IgD-negative memory B cell (primary cell): Measurements from ENCODE around the gene OTOP2. TPM values are rescaled to one million over a fixed set of nuclear protein-coding genes. Genes with fewer than 3 reads are reported as not detected.
"Not testable (repeated sequence)": the region's sequence is repeated elsewhere in the genome, so short reads cannot be mapped to it uniquely, and the experiment has no call there.

ENCODE experiments used
- H3K27ac Mint-ChIP-seq, 3 donors: one replicate each; pipeline ENCODE4 v1.8.0; 2020 to 2022; ENCODE audit warnings: mild to moderate bottlenecking in 3 of 3, mixed read lengths in 3 of 3, moderate library complexity in 1 of 3
- H3K27me3 Mint-ChIP-seq: one replicate; pipeline ENCODE4 v1.8.0; 2021; ENCODE audit warnings: mixed read lengths
- H3K36me3 Mint-ChIP-seq: one replicate; pipeline ENCODE4 v1.8.0; 2020; ENCODE audit warnings: mild to moderate bottlenecking, mixed read lengths
- H3K4me1 Mint-ChIP-seq, 3 donors: one replicate each; pipeline ENCODE4 v1.8.0; 2020 to 2022; ENCODE audit warnings: mixed read lengths in 3 of 3, mild to moderate bottlenecking in 1 of 3
- H3K4me3 Mint-ChIP-seq, 4 donors: one replicate each; pipeline ENCODE4 v1.8.0; 2020 to 2022; ENCODE audit warnings: mild to moderate bottlenecking in 4 of 4, mixed read lengths in 4 of 4, moderate library complexity in 3 of 4
- H3K9me3 Mint-ChIP-seq, 3 donors: one replicate each; pipeline ENCODE4 v1.8.0; 2020 to 2021; ENCODE audit warnings: mixed read lengths in 3 of 3, mild to moderate bottlenecking in 1 of 3
- polyA plus RNA-seq: library from polyadenylated mRNA; unstranded; fragments of 300-500 nt; fragmentation: Illumina TruSeq; gene quantifications from one replicate; pipeline ENCODE4 v1.2.3, GENCODE V29; 2021

The OTOP2 gene
- polyA plus RNA-seq, 1 donor from 2014 or later: not detected

DNA sequence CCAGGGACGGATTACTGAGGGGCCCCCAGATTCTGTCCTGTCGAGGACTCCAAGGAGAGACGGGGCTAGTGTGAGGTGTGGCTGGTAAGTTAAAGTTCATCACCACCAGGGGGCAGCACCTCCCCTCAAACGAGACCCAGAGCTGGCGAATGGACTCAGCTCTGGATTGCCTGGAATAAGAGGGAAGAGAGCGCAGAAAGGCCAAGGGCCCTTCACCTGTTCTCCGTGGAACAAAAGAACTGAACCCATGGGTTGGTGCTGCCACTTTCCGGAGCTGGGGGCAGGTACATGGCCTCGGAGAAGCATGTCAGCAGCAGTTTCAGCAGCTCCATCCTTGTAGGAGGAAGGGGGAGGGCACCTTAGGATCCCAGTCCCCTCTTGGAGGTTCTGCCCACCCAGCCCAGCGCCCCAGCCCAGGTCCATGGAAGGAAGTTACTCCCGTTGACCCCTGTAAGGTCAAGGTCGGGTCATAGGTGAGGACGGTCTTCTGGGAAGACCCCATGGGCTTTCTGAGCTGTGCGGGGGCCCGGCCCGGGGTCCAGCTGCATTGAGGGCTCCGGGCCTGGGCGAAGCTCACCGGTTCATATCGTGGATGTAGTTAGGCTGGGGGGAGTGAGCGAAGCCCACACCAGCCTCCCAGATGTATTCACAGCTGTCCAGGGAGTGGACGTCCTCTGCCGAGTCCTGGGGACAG, 37.7 kb downstream of the OTOP2 start:
- Mint-ChIP-seq H3K27ac (peak overlapping the region in 1 of 3 donors; percentile 63), H3K27me3 (peaks cover 6% of the 10 kb centered on the region), H3K36me3 (no peaks in the 10 kb centered on the region), H3K9me3 (no peaks in the 10 kb centered on the region), H3K4me3 (no peak overlapping the region), H3K4me1 (peaks cover 3 to 9% (median 3%) of the 10 kb centered on the region in 3 donors)

DNA sequence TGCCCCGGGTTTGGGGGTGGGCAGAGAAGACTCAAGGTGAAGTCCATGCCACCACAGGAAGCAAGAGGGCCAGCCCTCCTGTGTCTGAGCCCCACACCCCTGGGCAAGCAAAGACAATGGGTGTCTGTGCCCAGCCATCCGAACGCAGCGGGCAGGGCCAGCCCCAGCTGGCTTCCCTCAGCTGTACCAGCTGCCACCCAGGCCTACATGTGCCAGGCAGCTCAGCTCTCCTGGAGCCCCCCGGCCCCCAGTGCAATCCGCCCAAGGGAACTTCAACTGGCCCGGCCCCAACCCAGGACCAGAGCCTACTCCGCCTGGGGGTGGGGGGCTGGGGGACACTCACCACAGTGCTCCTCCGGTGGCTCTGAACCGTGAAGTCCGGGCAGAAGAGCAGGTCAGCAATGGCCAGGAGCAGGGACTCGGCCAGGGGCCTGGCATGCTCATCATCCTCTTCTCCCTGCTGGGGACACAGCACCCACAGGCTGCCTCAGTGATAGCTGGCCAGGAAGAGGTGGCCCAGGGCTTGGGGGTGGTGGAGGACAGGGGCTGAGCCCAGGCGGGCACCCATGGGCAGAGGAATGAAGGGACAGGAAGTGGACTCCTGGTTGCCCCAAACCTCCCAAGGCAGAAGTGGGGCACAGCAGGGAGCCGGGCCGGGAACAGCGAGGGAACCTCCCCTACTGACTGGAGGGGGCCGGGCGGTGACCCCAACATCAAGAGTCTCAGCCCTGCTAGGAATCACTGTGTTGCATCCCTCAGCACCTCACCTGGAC, 38.7 kb downstream of the OTOP2 start:
- peaks cover 3 to 9% (median 3%) of the 10 kb centered on the region in 3 donors for H3K4me1 Mint-ChIP-seq
- no peak overlapping the region for H3K4me3 Mint-ChIP-seq
- H3K27ac Mint-ChIP-seq: no peak overlapping the region
- no peaks in the 10 kb centered on the region for H3K9me3 Mint-ChIP-seq
- H3K36me3 Mint-ChIP-seq: no peaks in the 10 kb centered on the region
- peaks cover 6% of the 10 kb centered on the region for H3K27me3 Mint-ChIP-seq

DNA sequence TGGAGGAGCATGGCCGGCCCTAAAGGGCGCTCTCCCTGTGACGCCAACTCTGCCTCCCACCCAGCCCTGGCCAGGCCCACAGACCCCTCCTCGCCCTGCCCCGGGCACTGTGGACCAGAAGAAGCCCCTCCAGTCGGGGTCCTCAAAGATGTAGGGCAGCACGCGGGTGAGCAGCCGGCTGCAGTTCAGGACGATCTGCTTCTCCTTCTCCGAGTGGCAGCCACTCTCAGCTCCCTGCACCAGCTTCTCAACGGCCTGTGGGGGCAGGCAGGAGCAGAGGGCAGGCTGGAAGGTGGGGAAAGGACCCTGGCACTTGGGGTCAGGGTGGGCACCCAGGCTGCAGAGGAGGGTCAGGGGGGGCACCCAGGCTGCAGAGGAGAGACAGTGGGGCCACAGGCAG, 39.6 kb downstream of the OTOP2 start:
- Mint-ChIP-seq H3K4me1 (peaks cover 3 to 6% (median 3%) of the 10 kb centered on the region in 3 donors), H3K27me3 (peaks cover 5% of the 10 kb centered on the region), H3K36me3 (no peaks in the 10 kb centered on the region), H3K4me3 (no peak overlapping the region), H3K9me3 (no peaks in the 10 kb centered on the region), H3K27ac (no peak overlapping the region)

DNA sequence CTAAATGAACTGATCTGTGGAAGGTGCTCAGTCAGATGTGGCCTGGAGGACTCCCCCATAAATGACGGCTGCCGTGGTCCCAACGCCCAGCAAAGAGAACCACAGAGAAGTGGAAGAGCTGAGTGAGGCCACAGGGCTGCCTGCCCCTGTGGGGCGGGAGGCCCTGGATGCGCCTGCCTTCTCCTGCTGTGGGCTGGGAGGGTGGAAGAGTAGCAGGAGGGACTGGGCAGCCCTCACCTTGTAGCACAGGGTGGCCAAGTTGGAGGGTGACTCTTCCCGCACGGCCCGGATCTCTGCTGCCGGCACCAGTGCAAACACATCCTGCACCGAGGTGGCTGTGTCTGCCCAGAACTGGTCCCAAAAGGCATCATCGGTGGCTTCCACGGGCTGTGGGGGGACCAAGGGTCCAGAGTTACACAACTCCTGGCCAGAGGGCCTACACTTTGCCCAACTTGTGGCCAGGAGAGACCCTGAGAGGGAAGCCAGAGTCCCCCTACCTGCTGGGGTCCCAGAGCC, 40.2 kb downstream of the OTOP2 start:
- Mint-ChIP-seq H3K9me3 (no peaks in the 10 kb centered on the region), H3K4me1 (peaks cover 3 to 6% (median 3%) of the 10 kb centered on the region in 3 donors), H3K4me3 (no peak overlapping the region), H3K36me3 (no peaks in the 10 kb centered on the region), H3K27me3 (peaks cover 5% of the 10 kb centered on the region), H3K27ac (no peak overlapping the region)

DNA sequence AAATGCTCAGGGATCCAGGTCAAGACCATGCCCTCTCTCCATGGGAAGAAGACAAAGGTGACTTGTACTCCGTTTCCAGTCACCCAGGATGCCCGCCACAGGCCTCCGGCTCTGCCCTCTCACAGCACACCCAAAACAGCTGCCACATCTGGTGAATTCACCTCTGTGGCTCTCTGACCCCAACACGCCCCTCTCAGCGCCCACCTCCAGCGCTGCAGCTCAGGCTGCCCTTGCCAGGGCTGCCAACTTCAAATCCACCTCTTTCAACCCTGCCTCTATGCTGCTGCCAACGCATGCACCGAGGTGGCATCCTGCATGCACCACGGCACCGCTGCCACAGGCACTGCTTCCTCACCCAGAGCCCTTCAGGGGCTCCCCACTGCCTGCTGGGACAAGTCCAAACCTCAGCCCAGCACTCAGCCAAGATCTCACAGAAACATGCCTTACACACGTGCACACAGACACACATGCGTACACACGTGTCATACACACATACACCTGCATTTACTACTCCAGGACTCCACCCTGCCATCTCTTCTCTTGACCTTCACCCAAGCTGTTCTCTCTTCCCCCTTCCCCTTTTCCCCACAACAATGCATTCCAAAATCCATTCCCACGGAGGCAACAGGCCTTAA, 41.0 kb downstream of the OTOP2 start:
- Mint-ChIP-seq H3K9me3 (no peaks in the 10 kb centered on the region), H3K4me1 (peaks cover 3 to 6% (median 3%) of the 10 kb centered on the region in 3 donors), H3K36me3 (no peaks in the 10 kb centered on the region), H3K27ac (no peak overlapping the region), H3K27me3 (peaks cover 5% of the 10 kb centered on the region), H3K4me3 (no peak overlapping the region)

DNA sequence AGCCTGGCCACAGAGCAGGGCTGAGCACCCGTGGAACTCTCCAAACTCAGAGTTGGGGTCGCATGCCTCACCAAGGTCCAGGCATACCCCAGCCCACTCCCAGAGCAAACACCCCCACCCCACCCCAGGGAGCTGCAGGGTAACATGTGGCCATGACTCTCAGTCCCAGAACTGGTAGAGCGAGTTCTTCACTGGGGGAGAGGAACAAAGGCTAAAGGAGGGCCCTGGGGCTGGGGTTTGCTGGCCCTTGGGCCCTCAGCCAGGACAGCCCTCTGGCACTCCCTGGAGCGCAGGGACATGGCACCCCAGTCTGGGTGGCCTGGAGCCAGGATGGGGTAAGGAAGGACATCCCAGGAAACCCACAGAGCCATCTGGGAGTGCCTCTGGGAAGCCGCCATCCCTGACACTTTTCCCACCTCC, 44.3 kb downstream of the OTOP2 start:
- Mint-ChIP-seq H3K36me3 (no peaks in the 10 kb centered on the region), H3K27ac (no peak overlapping the region), H3K4me1 (peaks cover 0 to 5% (median 0%) of the 10 kb centered on the region in 3 donors), H3K9me3 (no peaks in the 10 kb centered on the region), H3K27me3 (peaks cover 11% of the 10 kb centered on the region), H3K4me3 (no peak overlapping the region)

DNA sequence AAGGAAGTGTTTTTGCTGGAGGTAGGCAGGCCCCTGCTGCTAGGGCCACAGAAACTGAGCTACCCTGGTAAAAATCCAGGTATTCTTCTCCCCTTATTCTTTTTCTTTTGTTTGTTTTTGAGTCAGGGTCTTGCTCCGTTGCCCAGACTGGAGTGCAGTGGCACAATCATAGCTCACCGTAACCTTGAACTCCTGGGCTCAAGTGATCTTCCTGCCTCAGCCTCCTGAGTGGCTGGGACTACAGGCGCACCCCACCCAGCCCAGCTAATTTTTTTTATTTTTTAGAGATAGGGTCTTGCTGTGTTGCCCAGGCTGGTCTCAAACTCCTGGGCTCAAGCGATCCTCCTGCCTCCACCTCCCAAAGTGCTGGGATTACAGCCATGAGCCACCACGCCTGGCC, 45.4 kb downstream of the OTOP2 start:
- peak overlapping the region in 1 of 4 donors; percentile 21 for H3K4me3 Mint-ChIP-seq
- peak overlapping the region in 1 of 3 donors; percentile 74 for H3K27ac Mint-ChIP-seq
- H3K4me1 Mint-ChIP-seq, H3K36me3 Mint-ChIP-seq, H3K9me3 Mint-ChIP-seq: not testable (repeated sequence)
- H3K27me3 Mint-ChIP-seq: peaks cover 14% of the 10 kb centered on the region

DNA sequence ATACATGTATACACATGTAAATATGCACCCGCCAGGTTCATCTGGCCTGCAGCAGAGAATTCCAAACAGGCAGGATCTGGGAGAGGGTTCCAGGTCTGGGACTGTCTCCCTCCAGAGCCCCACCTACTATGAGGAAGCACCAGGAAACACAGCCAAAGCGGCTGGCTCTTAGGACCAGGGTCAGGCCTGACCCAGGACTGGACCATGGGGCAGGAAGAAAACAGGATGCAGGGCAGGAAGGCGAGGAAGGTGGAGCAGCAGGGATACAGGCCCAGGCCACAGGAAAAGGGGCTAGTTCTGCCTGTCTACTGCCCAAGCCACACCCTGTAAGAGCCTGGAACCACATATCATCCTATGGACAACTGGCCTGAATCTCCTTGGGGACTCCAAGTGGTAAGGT, 46.3 kb downstream of the OTOP2 start:
- Mint-ChIP-seq H3K27me3 (peaks cover 14% of the 10 kb centered on the region), H3K27ac (no peak overlapping the region), H3K4me1 (peaks cover 0 to 5% (median 0%) of the 10 kb centered on the region in 3 donors), H3K9me3 (no peaks in the 10 kb centered on the region), H3K4me3 (peak overlapping the region in 1 of 4 donors; percentile 41), H3K36me3 (no peaks in the 10 kb centered on the region)

DNA sequence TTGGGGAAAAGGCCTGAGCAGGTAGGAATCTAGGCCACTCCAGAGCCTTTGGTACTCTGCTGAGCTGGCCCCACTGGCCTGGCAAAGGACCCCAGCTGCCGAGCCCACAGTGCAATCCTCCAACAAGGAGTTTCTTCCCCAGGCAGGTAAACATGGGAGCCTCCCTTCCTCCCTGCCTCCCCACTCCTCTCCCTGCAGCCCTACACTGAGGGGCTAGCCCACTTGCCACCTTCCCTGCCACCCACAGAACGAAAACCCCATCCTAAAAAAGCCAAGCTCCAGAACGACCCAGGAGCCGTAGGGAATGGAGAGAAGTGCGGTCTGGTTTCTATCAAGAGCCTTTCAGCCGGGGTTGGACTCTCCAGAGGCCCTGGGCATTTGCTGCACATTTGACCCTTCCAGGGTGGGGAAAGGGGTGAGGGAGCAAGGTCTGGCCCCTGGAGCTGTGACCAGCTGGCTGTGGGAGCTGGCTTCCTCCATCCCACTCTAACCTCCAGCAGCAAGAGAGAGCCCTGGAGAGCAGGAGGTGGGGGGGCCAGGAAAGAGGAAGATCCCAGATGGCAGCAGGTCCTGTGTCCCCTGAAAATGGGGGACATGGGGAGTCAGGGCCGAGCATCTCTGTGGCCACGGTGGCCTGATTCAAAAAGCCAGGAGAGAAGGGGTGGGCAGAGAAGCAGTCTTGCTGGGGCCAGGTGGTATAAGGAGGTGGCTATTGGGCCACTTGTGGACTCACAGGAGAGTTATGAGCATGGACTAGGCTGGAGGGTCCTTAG, 47.2 kb downstream of the OTOP2 start:
- Mint-ChIP-seq H3K27ac (peak overlapping the region in 1 of 3 donors; percentile 42), H3K27me3 (peaks cover 15% of the 10 kb centered on the region), H3K4me3 (peak overlapping the region; percentile 68 to 87 (median 84)), H3K4me1 (peaks cover 0 to 5% (median 0%) of the 10 kb centered on the region in 3 donors), H3K36me3 (no peaks in the 10 kb centered on the region), H3K9me3 (no peaks in the 10 kb centered on the region)

DNA sequence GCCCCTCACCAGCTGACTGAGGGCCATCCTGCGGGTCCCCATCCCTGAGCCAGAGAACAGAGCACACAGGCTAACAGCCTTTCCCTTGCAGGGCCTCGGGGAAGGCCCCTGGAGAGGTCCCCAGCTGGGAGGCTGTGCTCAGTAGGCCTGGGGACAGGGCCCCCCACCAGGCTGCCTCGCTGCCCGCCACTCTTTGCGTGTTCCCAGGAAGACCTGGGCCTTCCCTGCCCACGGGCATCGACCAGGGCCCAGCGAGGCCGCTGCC, 47.7 kb downstream of the OTOP2 start:
- Mint-ChIP-seq H3K9me3 (no peaks in the 10 kb centered on the region), H3K4me3 (peak overlapping the region; percentile 68 to 87 (median 84)), H3K27me3 (peaks cover 16% of the 10 kb centered on the region), H3K36me3 (no peaks in the 10 kb centered on the region), H3K4me1 (peaks cover 0 to 5% (median 0%) of the 10 kb centered on the region in 3 donors), H3K27ac (no peak overlapping the region)

DNA sequence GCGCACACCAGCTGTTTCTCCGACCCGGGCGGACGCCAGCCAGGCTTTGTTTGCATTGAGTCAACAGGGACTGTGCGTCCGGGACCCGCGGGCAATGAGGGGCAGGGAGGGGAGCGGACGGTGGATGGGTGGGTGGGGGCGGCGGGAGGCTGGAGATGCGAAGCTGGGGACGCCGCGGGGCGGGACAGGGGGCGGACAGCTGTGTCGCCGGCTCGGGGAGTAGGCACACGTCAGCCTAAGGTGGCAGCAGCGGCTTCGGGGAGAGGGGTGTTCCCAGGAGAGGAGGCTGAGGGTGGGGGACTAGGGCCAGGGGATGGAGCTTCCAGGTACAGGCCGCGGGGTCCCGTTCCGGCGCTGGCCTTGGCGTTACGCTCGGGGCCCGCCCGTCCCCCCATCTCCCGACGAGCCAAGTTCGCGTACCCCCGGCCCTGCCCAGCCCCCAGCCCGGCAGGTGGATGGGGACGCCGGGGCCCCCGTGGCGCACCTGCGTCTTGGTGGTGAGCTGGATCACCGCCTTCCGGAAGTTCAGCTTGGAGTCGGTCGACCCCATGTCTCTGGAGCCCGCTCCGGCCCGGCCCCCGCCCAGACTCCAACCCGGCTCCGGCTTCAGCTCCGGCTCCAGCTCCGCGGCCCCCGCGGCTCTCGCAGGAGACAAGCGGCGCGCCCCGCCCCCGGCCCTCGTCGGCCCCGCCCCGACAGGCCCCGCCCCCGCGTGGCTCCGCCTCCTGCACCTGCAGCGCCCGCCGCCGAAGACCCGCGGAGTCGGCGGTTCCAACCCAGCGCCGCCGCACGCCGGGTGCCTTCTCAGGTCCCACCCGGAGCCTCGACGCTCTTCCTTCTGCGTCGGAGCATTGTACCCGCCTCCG, 48.3 kb downstream of the OTOP2 start, which contains the start of gene HID1:
Gene HID1, minus strand, starts transcription at position 653 of the 866 bp plus-strand sequence. Its CDS starts 103 bp downstream, at position 550.
- Mint-ChIP-seq H3K36me3 (no peaks in the 10 kb centered on the region), H3K4me3 (peak within 1 kb of the TSS; percentile 82 to 89 (median 88)), H3K4me1 (peaks cover 0 to 5% (median 0%) of the 10 kb centered on the region in 3 donors), H3K27ac (peak within 1 kb of the TSS in 2 of 3 donors; percentile 42 to 92), H3K9me3 (no peaks in the 10 kb centered on the region), H3K27me3 (peaks cover 17% of the 10 kb centered on the region)

DNA sequence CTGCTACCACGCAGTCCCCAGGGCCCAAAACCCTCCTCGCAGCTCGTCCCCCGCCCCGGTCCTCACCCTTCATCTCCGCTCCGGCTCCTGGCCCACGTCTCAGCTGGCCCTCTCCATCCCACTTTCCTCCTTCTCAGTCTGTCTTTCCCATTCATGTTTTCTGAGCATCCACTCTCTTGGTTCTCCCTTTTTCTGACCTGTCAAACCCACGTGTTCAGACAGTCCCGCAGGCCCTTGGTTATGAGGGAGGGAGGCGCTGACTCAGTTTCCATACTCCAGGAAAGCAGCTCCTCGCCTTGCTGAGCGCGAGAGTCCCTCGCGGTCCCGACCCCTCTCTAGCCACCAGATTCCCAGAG, 48.9 kb downstream of the OTOP2 start:
- Mint-ChIP-seq H3K27ac (peak overlapping the region in 1 of 3 donors; percentile 92), H3K4me3 (peak overlapping the region; percentile 82 to 89 (median 88)), H3K9me3 (no peaks in the 10 kb centered on the region), H3K36me3 (no peaks in the 10 kb centered on the region), H3K27me3 (peaks cover 20% of the 10 kb centered on the region), H3K4me1 (peaks cover 0 to 5% (median 0%) of the 10 kb centered on the region in 3 donors)

DNA sequence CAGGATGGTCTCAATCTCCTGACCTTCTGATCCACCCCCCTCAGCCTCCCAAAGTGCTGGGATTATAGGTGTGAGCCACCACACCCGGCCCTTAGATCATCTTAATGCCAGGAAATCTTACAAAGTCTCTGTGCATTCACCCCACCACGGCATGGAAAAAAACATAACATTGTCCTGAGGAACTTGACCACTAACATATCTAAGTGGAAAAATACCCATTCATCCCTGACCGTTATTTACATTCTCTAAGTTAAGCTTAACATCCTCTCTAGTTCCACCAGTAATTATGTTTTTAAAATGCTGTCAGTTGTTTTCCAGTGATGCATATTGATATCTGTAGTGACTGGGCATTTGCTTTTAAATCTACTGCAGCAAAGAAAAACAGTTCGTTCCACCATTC, 51.9 kb downstream of the OTOP2 start:
- peak overlapping the region in 1 of 4 donors; percentile 12 for H3K4me3 Mint-ChIP-seq
- no peaks in the 10 kb centered on the region for H3K9me3 Mint-ChIP-seq
- H3K4me1 Mint-ChIP-seq: peaks cover 0 to 5% (median 0%) of the 10 kb centered on the region in 3 donors
- peaks cover 25% of the 10 kb centered on the region for H3K27me3 Mint-ChIP-seq
- no peaks in the 10 kb centered on the region for H3K36me3 Mint-ChIP-seq
- no peak overlapping the region for H3K27ac Mint-ChIP-seq

DNA sequence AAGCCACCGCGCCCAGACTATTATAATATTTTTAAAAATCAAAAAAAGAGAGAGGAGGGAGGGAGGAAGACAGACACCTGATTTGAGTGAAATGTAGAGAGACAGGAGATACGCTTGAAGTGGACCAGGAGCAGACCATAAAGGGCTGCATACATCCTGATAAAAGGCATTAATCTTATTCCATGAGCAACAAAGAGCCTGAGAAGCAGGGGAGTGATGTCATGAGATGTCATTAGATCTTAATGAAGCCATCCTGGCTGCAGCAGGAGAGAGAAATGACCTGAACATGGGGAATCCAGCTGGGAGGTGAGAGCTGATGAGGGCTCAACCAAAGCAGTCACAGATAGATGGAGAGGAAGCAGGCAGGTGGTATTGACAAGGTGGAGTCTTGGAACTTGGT, 53.7 kb downstream of the OTOP2 start:
- Mint-ChIP-seq H3K4me3 (peak overlapping the region in 1 of 4 donors; percentile 6), H3K4me1 (peaks cover 6 to 11% (median 6%) of the 10 kb centered on the region in 3 donors), H3K27ac (no peak overlapping the region), H3K27me3 (peaks cover 31% of the 10 kb centered on the region), H3K9me3 (no peaks in the 10 kb centered on the region), H3K36me3 (no peaks in the 10 kb centered on the region)
